Measurements from ENCODE around the gene FKBP15.
"Not testable (repeated sequence)": the region's sequence is repeated elsewhere in the genome, so short reads cannot be mapped to it uniquely, and the experiment has no call there.

FKBP15 gene

GRCh38 chr9:113149561-113149960 lies 71.5 kb downstream of the FKBP15 start:
- DNase-seq (ENCODE audit: low read depth in 2 of 2) = not testable (repeated sequence)

GRCh38 chr9:113148781-113149510 lies 72.1 kb downstream of the FKBP15 start:
- DNase-seq (ENCODE audit: low read depth in 2 of 2) = no peak

GRCh38 chr9:113148372-113148705 lies 72.7 kb downstream of the FKBP15 start:
- no peak for DNase-seq (ENCODE audit: low read depth in 2 of 2)

GRCh38 chr9:113143432-113144227 lies 77.4 kb downstream of the FKBP15 start:
- DNase-seq (ENCODE audit: low read depth in 2 of 2) = no peak

- DNase-seq (ENCODE audit: low read depth in 2 of 2) = not testable (repeated sequence)
These were observed 80.2 kb downstream of the FKBP15 start for GRCh38 chr9:113140896-113141295.

GRCh38 chr9:113139953-113140352 lies 81.1 kb downstream of the FKBP15 start:
- no peak for DNase-seq (ENCODE audit: low read depth in 2 of 2)

- no peak for DNase-seq (ENCODE audit: low read depth in 2 of 2)
These were observed 81.8 kb downstream of the FKBP15 start for GRCh38 chr9:113139225-113139829.

GRCh38 chr9:113138760-113139159 lies 82.3 kb downstream of the FKBP15 start:
- DNase-seq (ENCODE audit: low read depth in 2 of 2) = no peak

GRCh38 chr9:113137196-113138168 lies 83.6 kb downstream of the FKBP15 start:
- DNase-seq (ENCODE audit: low read depth in 2 of 2) = no peak

- DNase-seq (ENCODE audit: low read depth in 2 of 2) = no peak
These were observed 89.4 kb downstream of the FKBP15 start for GRCh38 chr9:113131689-113132151.

- no peak for DNase-seq (ENCODE audit: low read depth in 2 of 2)
These were observed 91.2 kb downstream of the FKBP15 start for GRCh38 chr9:113129884-113130283.

- no peak for DNase-seq (ENCODE audit: low read depth in 2 of 2)
These were observed 91.6 kb downstream of the FKBP15 start for GRCh38 chr9:113129466-113129865.

- no peak for DNase-seq (ENCODE audit: low read depth in 2 of 2)
These were observed 95.6 kb downstream of the FKBP15 start for GRCh38 chr9:113125386-113126035.

- DNase-seq (ENCODE audit: low read depth in 2 of 2) = not testable (repeated sequence)
These were observed 102.2 kb downstream of the FKBP15 start for GRCh38 chr9:113118829-113119228.
